ENCODE data around the gene TRERF1. TPM values are rescaled to one million over a fixed set of nuclear protein-coding genes. Genes with fewer than 3 reads are reported as not detected.

The TRERF1 gene
- total and polyA plus RNA-seq, 2 experiments from 2014 or later = 11.2 to 20.6 TPM

DNA sequence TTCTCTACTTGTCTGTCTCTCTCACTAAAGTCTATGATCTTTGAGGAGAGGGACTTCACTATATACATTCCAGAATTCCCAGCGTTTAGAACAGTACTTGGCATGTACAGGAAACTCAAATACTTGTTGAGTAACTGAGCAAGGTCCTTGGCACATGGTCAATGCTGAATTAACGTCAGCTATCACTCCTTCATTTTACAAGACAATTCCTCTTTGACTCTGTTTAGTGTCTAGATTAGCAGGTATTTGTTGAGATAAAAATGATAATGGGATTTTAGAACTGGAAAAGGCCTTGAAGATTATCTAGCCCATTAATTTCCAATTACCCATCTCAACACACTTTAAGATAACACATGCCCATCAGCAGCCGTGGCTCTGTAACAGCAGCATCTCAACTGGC, 250.3 kb downstream of the TRERF1 start (continued):
- TF ChIP-seq, protein P1, sequence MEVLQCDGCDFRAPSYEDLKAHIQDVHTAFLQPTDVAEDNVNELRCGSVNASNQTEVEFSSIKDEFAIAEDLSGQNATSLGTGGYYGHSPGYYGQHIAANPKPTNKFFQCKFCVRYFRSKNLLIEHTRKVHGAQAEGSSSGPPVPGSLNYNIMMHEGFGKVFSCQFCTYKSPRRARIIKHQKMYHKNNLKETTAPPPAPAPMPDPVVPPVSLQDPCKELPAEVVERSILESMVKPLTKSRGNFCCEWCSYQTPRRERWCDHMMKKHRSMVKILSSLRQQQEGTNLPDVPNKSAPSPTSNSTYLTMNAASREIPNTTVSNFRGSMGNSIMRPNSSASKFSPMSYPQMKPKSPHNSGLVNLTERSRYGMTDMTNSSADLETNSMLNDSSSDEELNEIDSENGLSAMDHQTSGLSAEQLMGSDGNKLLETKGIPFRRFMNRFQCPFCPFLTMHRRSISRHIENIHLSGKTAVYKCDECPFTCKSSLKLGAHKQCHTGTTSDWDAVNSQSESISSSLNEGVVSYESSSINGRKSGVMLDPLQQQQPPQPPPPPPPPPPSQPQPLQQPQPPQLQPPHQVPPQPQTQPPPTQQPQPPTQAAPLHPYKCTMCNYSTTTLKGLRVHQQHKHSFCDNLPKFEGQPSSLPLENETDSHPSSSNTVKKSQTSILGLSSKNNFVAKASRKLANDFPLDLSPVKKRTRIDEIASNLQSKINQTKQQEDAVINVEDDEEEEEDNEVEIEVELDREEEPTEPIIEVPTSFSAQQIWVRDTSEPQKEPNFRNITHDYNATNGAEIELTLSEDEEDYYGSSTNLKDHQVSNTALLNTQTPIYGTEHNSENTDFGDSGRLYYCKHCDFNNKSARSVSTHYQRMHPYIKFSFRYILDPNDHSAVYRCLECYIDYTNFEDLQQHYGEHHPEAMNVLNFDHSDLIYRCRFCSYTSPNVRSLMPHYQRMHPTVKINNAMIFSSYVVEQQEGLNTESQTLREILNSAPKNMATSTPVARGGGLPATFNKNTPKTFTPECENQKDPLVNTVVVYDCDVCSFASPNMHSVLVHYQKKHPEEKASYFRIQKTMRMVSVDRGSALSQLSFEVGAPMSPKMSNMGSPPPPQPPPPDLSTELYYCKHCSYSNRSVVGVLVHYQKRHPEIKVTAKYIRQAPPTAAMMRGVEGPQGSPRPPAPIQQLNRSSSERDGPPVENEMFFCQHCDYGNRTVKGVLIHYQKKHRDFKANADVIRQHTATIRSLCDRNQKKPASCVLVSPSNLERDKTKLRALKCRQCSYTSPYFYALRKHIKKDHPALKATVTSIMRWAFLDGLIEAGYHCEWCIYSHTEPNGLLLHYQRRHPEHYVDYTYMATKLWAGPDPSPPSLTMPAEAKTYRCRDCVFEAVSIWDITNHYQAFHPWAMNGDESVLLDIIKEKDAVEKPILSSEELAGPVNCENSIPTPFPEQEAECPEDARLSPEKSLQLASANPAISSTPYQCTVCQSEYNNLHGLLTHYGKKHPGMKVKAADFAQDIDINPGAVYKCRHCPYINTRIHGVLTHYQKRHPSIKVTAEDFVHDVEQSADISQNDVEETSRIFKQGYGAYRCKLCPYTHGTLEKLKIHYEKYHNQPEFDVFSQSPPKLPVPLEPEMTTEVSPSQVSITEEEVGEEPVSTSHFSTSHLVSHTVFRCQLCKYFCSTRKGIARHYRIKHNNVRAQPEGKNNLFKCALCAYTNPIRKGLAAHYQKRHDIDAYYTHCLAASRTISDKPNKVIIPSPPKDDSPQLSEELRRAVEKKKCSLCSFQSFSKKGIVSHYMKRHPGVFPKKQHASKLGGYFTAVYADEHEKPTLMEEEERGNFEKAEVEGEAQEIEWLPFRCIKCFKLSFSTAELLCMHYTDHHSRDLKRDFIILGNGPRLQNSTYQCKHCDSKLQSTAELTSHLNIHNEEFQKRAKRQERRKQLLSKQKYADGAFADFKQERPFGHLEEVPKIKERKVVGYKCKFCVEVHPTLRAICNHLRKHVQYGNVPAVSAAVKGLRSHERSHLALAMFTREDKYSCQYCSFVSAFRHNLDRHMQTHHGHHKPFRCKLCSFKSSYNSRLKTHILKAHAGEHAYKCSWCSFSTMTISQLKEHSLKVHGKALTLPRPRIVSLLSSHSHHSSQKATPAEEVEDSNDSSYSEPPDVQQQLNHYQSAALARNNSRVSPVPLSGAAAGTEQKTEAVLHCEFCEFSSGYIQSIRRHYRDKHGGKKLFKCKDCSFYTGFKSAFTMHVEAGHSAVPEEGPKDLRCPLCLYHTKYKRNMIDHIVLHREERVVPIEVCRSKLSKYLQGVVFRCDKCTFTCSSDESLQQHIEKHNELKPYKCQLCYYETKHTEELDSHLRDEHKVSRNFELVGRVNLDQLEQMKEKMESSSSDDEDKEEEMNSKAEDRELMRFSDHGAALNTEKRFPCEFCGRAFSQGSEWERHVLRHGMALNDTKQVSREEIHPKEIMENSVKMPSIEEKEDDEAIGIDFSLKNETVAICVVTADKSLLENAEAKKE (CRISPR knock-in tag; IDR thresholded peaks at IDR 0.05) = no peak
- TF ChIP-seq STAT1 (IDR thresholded peaks at IDR 0.05; ENCODE audit: unreplicated experiment) (no peak), JUNB (IDR thresholded peaks at IDR 0.05; ENCODE audit: unreplicated experiment) (no peak), EZH2 (IDR thresholded peaks at IDR 0.05; ENCODE audit: low read depth, unreplicated experiment) (no peak), ZNF114 (CRISPR knock-in tag; IDR thresholded peaks at IDR 0.05) (no peak), POLR2AphosphoS5 (IDR thresholded peaks at IDR 0.05; ENCODE audit: low read depth) (no peak), CREB1 (CRISPR knock-in tag; IDR thresholded peaks at IDR 0.05; ENCODE audit: low read depth) (no peak)
- TF ChIP-seq, protein P2, sequence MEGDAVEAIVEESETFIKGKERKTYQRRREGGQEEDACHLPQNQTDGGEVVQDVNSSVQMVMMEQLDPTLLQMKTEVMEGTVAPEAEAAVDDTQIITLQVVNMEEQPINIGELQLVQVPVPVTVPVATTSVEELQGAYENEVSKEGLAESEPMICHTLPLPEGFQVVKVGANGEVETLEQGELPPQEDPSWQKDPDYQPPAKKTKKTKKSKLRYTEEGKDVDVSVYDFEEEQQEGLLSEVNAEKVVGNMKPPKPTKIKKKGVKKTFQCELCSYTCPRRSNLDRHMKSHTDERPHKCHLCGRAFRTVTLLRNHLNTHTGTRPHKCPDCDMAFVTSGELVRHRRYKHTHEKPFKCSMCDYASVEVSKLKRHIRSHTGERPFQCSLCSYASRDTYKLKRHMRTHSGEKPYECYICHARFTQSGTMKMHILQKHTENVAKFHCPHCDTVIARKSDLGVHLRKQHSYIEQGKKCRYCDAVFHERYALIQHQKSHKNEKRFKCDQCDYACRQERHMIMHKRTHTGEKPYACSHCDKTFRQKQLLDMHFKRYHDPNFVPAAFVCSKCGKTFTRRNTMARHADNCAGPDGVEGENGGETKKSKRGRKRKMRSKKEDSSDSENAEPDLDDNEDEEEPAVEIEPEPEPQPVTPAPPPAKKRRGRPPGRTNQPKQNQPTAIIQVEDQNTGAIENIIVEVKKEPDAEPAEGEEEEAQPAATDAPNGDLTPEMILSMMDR (conservative IDR thresholded peaks at IDR 0.05; ENCODE audit: low read depth in 2 of 2) = no peak

DNA sequence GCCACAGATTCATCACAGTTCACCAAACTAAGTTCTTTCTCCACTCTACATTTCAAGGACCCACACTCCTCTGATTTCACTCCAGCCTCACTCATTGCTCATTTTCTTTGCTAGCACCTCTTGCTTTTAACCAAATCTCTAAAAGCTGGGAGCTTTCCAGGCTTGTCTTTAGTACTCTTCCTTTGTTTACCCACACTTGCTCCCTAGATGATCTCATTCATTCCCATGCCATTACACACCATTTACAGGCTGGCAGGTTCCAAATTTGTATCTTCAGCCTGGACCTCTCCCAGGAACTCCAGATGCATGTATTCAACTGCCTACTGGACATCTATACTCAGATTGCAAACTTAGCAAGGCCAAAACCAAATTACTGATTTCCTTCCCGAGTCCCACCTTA, 251.7 kb downstream of the TRERF1 start:
- no peaks in the 10 kb centered on the region for H3K79me2 ChIP-seq (replicated peaks; ENCODE audit: insufficient read depth)
- H3K4me3 ChIP-seq = no peak overlapping the region
- no peaks in the 10 kb centered on the region for H4K20me1 ChIP-seq (replicated peaks; ENCODE audit: insufficient read depth)
- H3F3A ChIP-seq (replicated peaks; ENCODE audit: low read depth) = 0 out of 2 replicates have a peak, but pooled peaks cover 3% of the 10 kb centered on the region
- peaks cover 7% of the 10 kb centered on the region; the same call in 2 of the 3 replicates for H3K36me3 Mint-ChIP-seq (ENCODE audit: low read depth)
- H3K27me3 Mint-ChIP-seq (ENCODE audit: insufficient read depth, low read depth, poor library complexity) = no peaks in the 10 kb centered on the region
- no peaks in the 10 kb centered on the region for H3K27me3 ChIP-seq (ENCODE audit: insufficient read depth)
- ATAC-seq (no peak), DNase-seq (ENCODE audit: low spot score) (no peak)
- H2AFZ ChIP-seq = no peak overlapping the region
- no peak overlapping the region for H3K27ac Mint-ChIP-seq
- H3K4me1 ChIP-seq (ENCODE audit: insufficient read depth) = no peaks in the 10 kb centered on the region
- H3K4me2 ChIP-seq = no peak overlapping the region
- no peak overlapping the region for H3K4me3 Mint-ChIP-seq
- no peaks in the 10 kb centered on the region for H3K9me2 ChIP-seq (ENCODE audit: insufficient read depth)
- H3K36me3 ChIP-seq (ENCODE audit: insufficient read depth) = no peaks in the 10 kb centered on the region
- no peaks in the 10 kb centered on the region for H3K9me3 Mint-ChIP-seq
- peaks cover 5% of the 10 kb centered on the region; the same call in 2 of the 3 replicates for H3K4me1 Mint-ChIP-seq
- H3K27ac ChIP-seq (ENCODE audit: low read depth) = no peak overlapping the region
- TF ChIP-seq EZH2phosphoT487 (IDR thresholded peaks at IDR 0.05; ENCODE audit: unreplicated experiment) (no peak), NANOG (IDR thresholded peaks at IDR 0.05; ENCODE audit: borderline replicate concordance) (no peak), JUNB (IDR thresholded peaks at IDR 0.05; ENCODE audit: unreplicated experiment) (no peak), ZNF114 (CRISPR knock-in tag; IDR thresholded peaks at IDR 0.05) (no peak), CREB1 (CRISPR knock-in tag; IDR thresholded peaks at IDR 0.05; ENCODE audit: low read depth) (no peak), EZH2 (IDR thresholded peaks at IDR 0.05; ENCODE audit: low read depth, unreplicated experiment) (no peak)
- TF ChIP-seq, protein P3, sequence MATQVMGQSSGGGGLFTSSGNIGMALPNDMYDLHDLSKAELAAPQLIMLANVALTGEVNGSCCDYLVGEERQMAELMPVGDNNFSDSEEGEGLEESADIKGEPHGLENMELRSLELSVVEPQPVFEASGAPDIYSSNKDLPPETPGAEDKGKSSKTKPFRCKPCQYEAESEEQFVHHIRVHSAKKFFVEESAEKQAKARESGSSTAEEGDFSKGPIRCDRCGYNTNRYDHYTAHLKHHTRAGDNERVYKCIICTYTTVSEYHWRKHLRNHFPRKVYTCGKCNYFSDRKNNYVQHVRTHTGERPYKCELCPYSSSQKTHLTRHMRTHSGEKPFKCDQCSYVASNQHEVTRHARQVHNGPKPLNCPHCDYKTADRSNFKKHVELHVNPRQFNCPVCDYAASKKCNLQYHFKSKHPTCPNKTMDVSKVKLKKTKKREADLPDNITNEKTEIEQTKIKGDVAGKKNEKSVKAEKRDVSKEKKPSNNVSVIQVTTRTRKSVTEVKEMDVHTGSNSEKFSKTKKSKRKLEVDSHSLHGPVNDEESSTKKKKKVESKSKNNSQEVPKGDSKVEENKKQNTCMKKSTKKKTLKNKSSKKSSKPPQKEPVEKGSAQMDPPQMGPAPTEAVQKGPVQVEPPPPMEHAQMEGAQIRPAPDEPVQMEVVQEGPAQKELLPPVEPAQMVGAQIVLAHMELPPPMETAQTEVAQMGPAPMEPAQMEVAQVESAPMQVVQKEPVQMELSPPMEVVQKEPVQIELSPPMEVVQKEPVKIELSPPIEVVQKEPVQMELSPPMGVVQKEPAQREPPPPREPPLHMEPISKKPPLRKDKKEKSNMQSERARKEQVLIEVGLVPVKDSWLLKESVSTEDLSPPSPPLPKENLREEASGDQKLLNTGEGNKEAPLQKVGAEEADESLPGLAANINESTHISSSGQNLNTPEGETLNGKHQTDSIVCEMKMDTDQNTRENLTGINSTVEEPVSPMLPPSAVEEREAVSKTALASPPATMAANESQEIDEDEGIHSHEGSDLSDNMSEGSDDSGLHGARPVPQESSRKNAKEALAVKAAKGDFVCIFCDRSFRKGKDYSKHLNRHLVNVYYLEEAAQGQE (IDR thresholded peaks at IDR 0.05; ENCODE audit: unreplicated experiment) = no peak
- TF ChIP-seq, protein P2 (conservative IDR thresholded peaks at IDR 0.05; ENCODE audit: low read depth in 2 of 2) = no peak

Data from GM23338 (cell line).